Tibial artery (tissue), 4 donors: Measurements from ENCODE around the gene ATP6V0C.

Source experiments
- DNase-seq, 2 donors: peaks; one replicate each; pipeline ENCODE4 v3.0.0-alpha.2; 2019
- H3K27ac ChIP-seq, 2 donors: fragments of 200-600 bp; sonication (generic) in 1 of 2; 1 replicate in 1 of 2; 2 replicates in 1 of 2; pipeline ENCODE4 v1.5.1; 2018 to 2019; ENCODE audit warnings: mild to moderate bottlenecking in 1 of 2
- H3K27me3 ChIP-seq, 2 donors: fragments of 200-600 bp; sonication (generic) in 1 of 2; one replicate each; pipeline versions ENCODE4 v1.5.1 to v1.6.0; 2016 to 2019
- H3K36me3 ChIP-seq, 3 donors: fragments of 200-600 bp; sonication (generic) in 2 of 3; one replicate each; pipeline ENCODE4 v1.5.1; 2016 to 2019; ENCODE audit warnings: mild to moderate bottlenecking in 2 of 3
- H3K4me1 ChIP-seq, 4 donors: fragments of 200-600 bp; sonication (generic) in 2 of 4; 1 replicate in 3 of 4; 2 replicates in 1 of 4; pipeline ENCODE4 v1.5.1; 2016 to 2019
- H3K4me3 ChIP-seq, 2 donors: fragments of 200-600 bp; sonication (generic) in 1 of 2; 1 replicate in 1 of 2; 2 replicates in 1 of 2; pipeline ENCODE4 v1.5.1; 2018 to 2019; ENCODE audit warnings: mild to moderate bottlenecking in 2 of 2
- H3K9me3 ChIP-seq, 3 donors: fragments of 200-600 bp; sonication (generic) in 1 of 3; one replicate each; pipeline ENCODE4 v1.5.1; 2016 to 2019
- intact Hi-C: fragments of 100-400 bp; cut with DNase I; formaldehyde crosslinking; loops from one replicate; pipeline ENCODE4 v1.15.0; 2023; ENCODE audit warnings: low total_unique reads
- TF ChIP-seq, protein P1 (sequence below), 2 experiments: fragments of 200-600 bp in 1 of 2; fragments of 450-650 bp in 1 of 2; IDR thresholded peaks; one replicate each; pipeline ENCODE4 v1.5.1; 2017 to 2019; ENCODE audit warnings: antibody characterized with exemption in 2 of 2, mild to moderate bottlenecking in 1 of 2, moderate library complexity in 1 of 2

Gene ATP6V0C

DNA sequence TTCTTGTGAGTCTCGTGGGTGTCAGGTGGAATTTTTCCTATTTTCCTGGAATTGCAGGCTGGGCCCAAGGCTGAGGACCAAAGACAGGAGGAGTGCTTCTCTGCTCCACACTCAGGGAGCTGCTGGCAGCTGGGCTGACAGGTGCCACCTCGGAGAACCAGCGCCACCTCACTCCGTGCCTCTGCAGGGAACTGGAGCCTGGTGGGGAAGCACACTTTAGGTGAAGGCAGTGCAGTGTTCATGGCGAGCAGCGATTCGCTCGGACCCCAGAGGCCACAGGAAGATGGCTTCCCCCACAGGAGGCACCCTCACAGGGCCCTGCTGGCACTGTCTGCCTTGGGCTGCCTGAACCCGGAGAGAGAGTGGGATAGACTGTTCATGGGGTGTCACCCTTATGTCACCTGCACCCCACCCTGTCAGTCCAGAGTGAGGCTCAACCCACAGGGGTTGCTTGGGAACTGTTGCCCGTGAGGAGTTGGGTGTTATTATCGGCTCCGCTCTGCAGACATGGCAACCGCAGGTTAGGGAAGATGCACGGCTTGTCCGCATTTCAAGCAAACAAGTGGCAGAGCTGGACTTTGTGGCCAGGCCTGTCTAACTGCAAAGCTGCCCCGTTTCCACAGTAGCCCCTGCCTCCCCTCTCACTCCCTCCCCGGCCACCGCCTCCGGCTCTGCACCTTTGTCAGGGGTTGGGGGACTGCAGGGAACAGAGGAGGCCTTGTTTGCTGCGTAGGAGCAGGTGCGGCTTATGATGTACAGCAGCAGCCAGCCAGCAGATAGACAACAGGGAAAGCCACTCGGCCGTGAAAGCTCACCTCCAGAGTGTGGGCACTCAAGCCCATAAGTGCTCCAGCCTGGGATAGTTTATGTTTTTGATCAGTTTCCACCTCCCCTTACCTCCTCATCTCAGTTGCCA is 23.3 kb upstream of the ATP6V0C start:
- no peak for DNase-seq
- Histone ChIP-seq H3K27ac (no peak overlapping the region), H3K4me1 (peaks cover 0 to 22% (median 0%) of the 10 kb centered on the region in 4 donors), H3K9me3 (no peaks in the 10 kb centered on the region), H3K27me3 (no peaks in the 10 kb centered on the region), H3K4me3 (no peak overlapping the region), H3K36me3 (no peaks in the 10 kb centered on the region)
- intact Hi-C loops, result no loop called here
- TF ChIP-seq, protein P1, sequence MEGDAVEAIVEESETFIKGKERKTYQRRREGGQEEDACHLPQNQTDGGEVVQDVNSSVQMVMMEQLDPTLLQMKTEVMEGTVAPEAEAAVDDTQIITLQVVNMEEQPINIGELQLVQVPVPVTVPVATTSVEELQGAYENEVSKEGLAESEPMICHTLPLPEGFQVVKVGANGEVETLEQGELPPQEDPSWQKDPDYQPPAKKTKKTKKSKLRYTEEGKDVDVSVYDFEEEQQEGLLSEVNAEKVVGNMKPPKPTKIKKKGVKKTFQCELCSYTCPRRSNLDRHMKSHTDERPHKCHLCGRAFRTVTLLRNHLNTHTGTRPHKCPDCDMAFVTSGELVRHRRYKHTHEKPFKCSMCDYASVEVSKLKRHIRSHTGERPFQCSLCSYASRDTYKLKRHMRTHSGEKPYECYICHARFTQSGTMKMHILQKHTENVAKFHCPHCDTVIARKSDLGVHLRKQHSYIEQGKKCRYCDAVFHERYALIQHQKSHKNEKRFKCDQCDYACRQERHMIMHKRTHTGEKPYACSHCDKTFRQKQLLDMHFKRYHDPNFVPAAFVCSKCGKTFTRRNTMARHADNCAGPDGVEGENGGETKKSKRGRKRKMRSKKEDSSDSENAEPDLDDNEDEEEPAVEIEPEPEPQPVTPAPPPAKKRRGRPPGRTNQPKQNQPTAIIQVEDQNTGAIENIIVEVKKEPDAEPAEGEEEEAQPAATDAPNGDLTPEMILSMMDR (IDR thresholded peaks at IDR 0.05), result no peak

DNA sequence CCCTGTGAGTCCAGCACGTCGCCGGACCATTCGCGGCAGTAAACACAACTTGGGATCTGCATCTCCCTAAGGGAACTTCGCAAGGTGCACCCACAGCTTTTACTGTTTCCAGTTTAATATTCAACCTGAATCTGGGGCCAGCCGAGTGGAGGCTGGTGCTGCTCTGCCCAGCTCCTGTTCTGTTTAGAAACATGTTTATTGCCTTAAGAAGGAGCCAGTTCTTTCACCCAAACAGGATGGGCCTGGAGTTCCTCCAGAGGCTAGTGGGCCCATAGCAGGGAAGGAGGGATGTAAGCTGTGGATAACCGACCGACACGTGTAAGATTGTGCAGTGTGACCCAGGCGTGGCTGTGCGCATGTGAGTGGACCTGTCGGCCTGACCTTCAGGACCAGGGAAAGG is 21.5 kb upstream of the ATP6V0C start:
- TF ChIP-seq, protein P1 (IDR thresholded peaks at IDR 0.05), result no peak
- intact Hi-C loops, result no loop called here
- Histone ChIP-seq H3K4me3 (no peak overlapping the region), H3K27me3 (no peaks in the 10 kb centered on the region), H3K4me1 (peaks cover 0 to 20% (median 3%) of the 10 kb centered on the region in 4 donors), H3K36me3 (peaks cover 0 to 13% (median 4%) of the 10 kb centered on the region in 3 donors), H3K9me3 (no peaks in the 10 kb centered on the region), H3K27ac (no peak overlapping the region)
- no peak for DNase-seq

- TF ChIP-seq, protein P1 (IDR thresholded peaks at IDR 0.05), result no peak
- no peak overlapping the region for H3K27ac ChIP-seq
- no peak overlapping the region for H3K4me3 ChIP-seq
- peaks cover 0 to 20% (median 4%) of the 10 kb centered on the region in 3 donors for H3K36me3 ChIP-seq
- no peak for DNase-seq
- H3K9me3 ChIP-seq, result no peaks in the 10 kb centered on the region
- H3K4me1 ChIP-seq, result peaks cover 0 to 25% (median 11%) of the 10 kb centered on the region in 4 donors
- intact Hi-C loops, result no loop called here
- no peaks in the 10 kb centered on the region for H3K27me3 ChIP-seq
These were observed 20.1 kb upstream of the ATP6V0C start for GRCh38 chr16:2493605-2494004.

DNA sequence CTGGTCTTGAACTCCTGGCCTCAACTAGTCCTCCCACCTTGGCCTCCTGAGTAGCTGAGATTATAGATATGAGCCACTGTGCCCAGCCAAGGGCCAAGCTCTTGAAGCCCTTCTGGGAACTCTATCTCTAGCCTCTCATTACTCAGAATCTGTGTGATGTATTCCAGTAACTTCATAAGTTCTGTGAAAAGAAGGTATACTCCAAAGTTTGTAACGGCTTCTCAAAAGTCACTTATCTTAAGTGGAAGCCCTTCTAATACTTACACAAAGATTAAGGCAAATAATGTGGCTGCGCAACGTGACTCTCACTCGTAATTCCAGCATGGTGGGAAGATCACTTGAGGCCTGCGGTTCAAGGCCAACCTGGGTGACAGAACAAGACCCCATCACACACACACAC is 19.1 kb upstream of the ATP6V0C start:
- H3K27ac ChIP-seq, result no peak overlapping the region
- H3K4me1 ChIP-seq, result peaks cover 0 to 35% (median 11%) of the 10 kb centered on the region in 4 donors
- no peak for DNase-seq
- TF ChIP-seq, protein P1 (IDR thresholded peaks at IDR 0.05), result no peak
- no peak overlapping the region for H3K4me3 ChIP-seq
- H3K36me3 ChIP-seq, result peaks cover 0 to 22% (median 4%) of the 10 kb centered on the region in 3 donors
- no peaks in the 10 kb centered on the region for H3K9me3 ChIP-seq
- no peaks in the 10 kb centered on the region for H3K27me3 ChIP-seq
- intact Hi-C loops, result no loop called here

DNA sequence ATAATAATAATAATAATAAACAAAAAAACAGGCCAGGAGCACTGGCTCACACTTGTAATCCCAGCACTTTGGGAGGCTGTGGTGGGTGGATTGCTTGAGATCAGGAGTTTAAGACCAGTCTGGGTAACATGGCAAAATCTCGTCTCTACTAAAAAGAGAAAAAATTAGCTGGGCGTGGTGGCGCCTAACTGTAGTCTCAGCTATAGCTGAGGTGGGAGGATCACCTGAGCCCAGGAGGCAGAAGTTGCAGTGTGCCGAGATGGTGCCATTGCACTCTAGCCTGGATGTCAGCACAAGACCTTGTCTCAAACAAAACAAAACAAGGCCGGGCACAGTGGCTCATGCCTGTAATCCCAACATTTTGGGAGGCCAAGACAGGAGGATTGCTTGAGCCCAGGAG is 18.7 kb upstream of the ATP6V0C start:
- TF ChIP-seq, protein P1 (IDR thresholded peaks at IDR 0.05), result no peak
- Histone ChIP-seq H3K4me1 (peaks cover 0 to 40% (median 11%) of the 10 kb centered on the region in 4 donors), H3K36me3 (peaks cover 0 to 22% (median 4%) of the 10 kb centered on the region in 3 donors), H3K27ac (no peak overlapping the region), H3K9me3 (no peaks in the 10 kb centered on the region), H3K27me3 (no peaks in the 10 kb centered on the region), H3K4me3 (no peak overlapping the region)
- intact Hi-C loops, result no loop called here
- DNase-seq, result no peak
